Tibial nerve (tissue), 4 donors: ENCODE data around the gene FAAH.

ENCODE experiments used
- CTCF ChIP-seq, 5 experiments: fragments of 200-600 bp in 3 of 5; fragments of 450-650 bp in 2 of 5; sonication (generic) in 3 of 5; IDR thresholded peaks; one replicate each; pipeline ENCODE4 v1.5.1; 2016 to 2019; ENCODE audit warnings: antibody characterized with exemption in 5 of 5, mild to moderate bottlenecking in 3 of 5, moderate library complexity in 2 of 5
- EP300 ChIP-seq, 2 donors: sonication (generic); formaldehyde crosslinking; IDR thresholded peaks; one replicate each; pipeline ENCODE4 v1.6.1; 2017; ENCODE audit warnings: antibody characterized with exemption in 2 of 2, mild to moderate bottlenecking in 1 of 2
- POLR2A ChIP-seq, 2 donors: fragments of 450-650 bp; IDR thresholded peaks; one replicate each; pipeline ENCODE4 v1.6.1; 2017; ENCODE audit warnings: antibody characterized with exemption in 2 of 2, mild to moderate bottlenecking in 2 of 2, moderate library complexity in 2 of 2

- TF ChIP-seq POLR2A (IDR thresholded peaks at IDR 0.05) (no peak), CTCF (IDR thresholded peaks at IDR 0.05) (no peak), EP300 (IDR thresholded peaks at IDR 0.05) (no peak)
These were observed 50.3 kb downstream of the FAAH start for GRCh38 chr1:46444466-46444865.
